Parathyroid adenoma (tissue), 2 donors: ENCODE measurements around the gene HNRNPM.
"Not testable (repeated sequence)": the region's sequence is repeated elsewhere in the genome, so short reads cannot be mapped to it uniquely, and the experiment has no call there.

Experiments used
- H2AFZ ChIP-seq: fragments of 300-600 bp; sonication (generic); one replicate; pipeline ENCODE4 v1.7.0; 2017; ENCODE audit warnings: antibody characterized with exemption, mild to moderate bottlenecking
- H3K27ac ChIP-seq: fragments of 300-600 bp; sonication (generic); one replicate; pipeline ENCODE4 v1.7.0; 2017
- H3K27me3 ChIP-seq: fragments of 300-600 bp; sonication (generic); one replicate; pipeline ENCODE4 v1.7.0; 2017; ENCODE audit warnings: low read length; ENCODE audit not compliant: control insufficient read depth, insufficient read depth
- H3K36me3 ChIP-seq: fragments of 300-600 bp; sonication (generic); one replicate; pipeline ENCODE4 v1.7.0; 2017; ENCODE audit warnings: low read length; ENCODE audit not compliant: control insufficient read depth, insufficient read depth
- H3K4me1 ChIP-seq: fragments of 300-600 bp; sonication (generic); one replicate; pipeline ENCODE4 v1.7.0; 2017; ENCODE audit warnings: control low read depth
- H3K4me2 ChIP-seq: fragments of 300-600 bp; sonication (generic); one replicate; pipeline ENCODE4 v1.7.0; 2017; ENCODE audit warnings: low read length
- H3K4me3 ChIP-seq: fragments of 300-600 bp; sonication (generic); one replicate; pipeline ENCODE4 v1.7.0; 2017; ENCODE audit warnings: low read depth, low read length
- H3K79me2 ChIP-seq: fragments of 300-600 bp; sonication (generic); one replicate; pipeline ENCODE4 v1.7.0; 2017; ENCODE audit warnings: control low read depth
- H3K9ac ChIP-seq: fragments of 300-600 bp; sonication (generic); one replicate; pipeline ENCODE4 v1.7.0; 2017; ENCODE audit warnings: mild to moderate bottlenecking
- H3K9me3 ChIP-seq: fragments of 300-600 bp; sonication (generic); one replicate; pipeline ENCODE4 v1.7.0; 2017; ENCODE audit warnings: low read length; ENCODE audit not compliant: control insufficient read depth
- CTCF ChIP-seq: fragments of 300-600 bp; sonication (generic); IDR thresholded peaks from one replicate; pipeline ENCODE4 v1.7.0; 2017; ENCODE audit warnings: antibody characterized with exemption, mild to moderate bottlenecking
- donor health status: primary hyperparathyroidism.

The HNRNPM gene

GRCh38 chr19:8441725-8442544 is 2.8 kb upstream of the HNRNPM start:
- Histone ChIP-seq H3K27ac (no peak overlapping the region), H3K9me3 (no peaks in the 10 kb centered on the region), H3K4me1 (peaks cover 2% of the 10 kb centered on the region), H3K4me3 (no peak overlapping the region), H3K27me3 (no peaks in the 10 kb centered on the region), H3K36me3 (no peaks in the 10 kb centered on the region), H3K79me2 (peaks cover 18% of the 10 kb centered on the region), H3K4me2 (no peak overlapping the region), H2AFZ (no peak overlapping the region), H3K9ac (no peak overlapping the region)
- no peak for TF ChIP-seq CTCF

GRCh38 chr19:8444140-8444676 is 567 bp upstream of the HNRNPM start:
- peak overlapping the region; percentile 75 for H3K4me2 ChIP-seq
- not testable (repeated sequence) for H3K9me3 ChIP-seq, H3K27me3 ChIP-seq, H3K9ac ChIP-seq, H3K36me3 ChIP-seq
- peak overlapping the region; percentile 91 for H3K4me3 ChIP-seq
- H3K4me1 ChIP-seq, result peaks cover 10% of the 10 kb centered on the region
- H2AFZ ChIP-seq, result peak overlapping the region; percentile 93
- peaks cover 37% of the 10 kb centered on the region for H3K79me2 ChIP-seq
- peak overlapping the region; percentile 96 for H3K27ac ChIP-seq

GRCh38 chr19:8445488-8446001 is 770 bp downstream of the HNRNPM start:
- peaks cover 10% of the 10 kb centered on the region for H3K4me1 ChIP-seq

GRCh38 chr19:8446061-8446709 is 1.4 kb downstream of the HNRNPM start:
- no peak for TF ChIP-seq CTCF
- H3K9ac ChIP-seq, result no peak overlapping the region
- H3K4me1 ChIP-seq, result peaks cover 10% of the 10 kb centered on the region
- H3K36me3 ChIP-seq, result no peaks in the 10 kb centered on the region
- no peaks in the 10 kb centered on the region for H3K9me3 ChIP-seq
- H3K27me3 ChIP-seq, result no peaks in the 10 kb centered on the region
- H3K79me2 ChIP-seq, result peaks cover 52% of the 10 kb centered on the region
- H3K4me2 ChIP-seq, result peak overlapping the region; percentile 79
- H3K4me3 ChIP-seq, result peak overlapping the region; percentile 91
- peak overlapping the region; percentile 96 for H3K27ac ChIP-seq
- H2AFZ ChIP-seq, result no peak overlapping the region

More at GRCh38 chr19:8445488-8446001, 770 bp downstream of the HNRNPM start:
- Histone ChIP-seq H3K79me2 (peaks cover 46% of the 10 kb centered on the region), H3K9me3 (no peaks in the 10 kb centered on the region), H2AFZ (peak overlapping the region; percentile 93), H3K4me2 (peak overlapping the region; percentile 79), H3K27ac (peak overlapping the region; percentile 96), H3K27me3 (no peaks in the 10 kb centered on the region), H3K4me3 (peak overlapping the region; percentile 91), H3K9ac (peak overlapping the region; percentile 98), H3K36me3 (no peaks in the 10 kb centered on the region)
- no peak for TF ChIP-seq CTCF

- TF ChIP-seq CTCF, result no peak
- Histone ChIP-seq H3K4me1 (peaks cover 37% of the 10 kb centered on the region), H3K4me2 (peak overlapping the region; percentile 27), H3K79me2 (peaks cover 86% of the 10 kb centered on the region), H3K9ac (no peak overlapping the region), H3K9me3 (no peaks in the 10 kb centered on the region), H3K36me3 (no peaks in the 10 kb centered on the region), H2AFZ (no peak overlapping the region), H3K4me3 (no peak overlapping the region), H3K27ac (no peak overlapping the region), H3K27me3 (no peaks in the 10 kb centered on the region)
Measured at GRCh38 chr19:8449830-8450229, 5.1 kb downstream of the HNRNPM start.
